ENCODE measurements around the gene RABGEF1.
A peak's percentile ranks its signal among the peaks of the same experiment; 100 is the strongest.
"Not testable (repeated sequence)": the region's sequence is repeated elsewhere in the genome, so short reads cannot be mapped to it uniquely, and the experiment has no call there.

Gene RABGEF1
- total RNA-seq: 2.9 to 11.4 (median 4.9) reads per million in 17 experiments

DNA sequence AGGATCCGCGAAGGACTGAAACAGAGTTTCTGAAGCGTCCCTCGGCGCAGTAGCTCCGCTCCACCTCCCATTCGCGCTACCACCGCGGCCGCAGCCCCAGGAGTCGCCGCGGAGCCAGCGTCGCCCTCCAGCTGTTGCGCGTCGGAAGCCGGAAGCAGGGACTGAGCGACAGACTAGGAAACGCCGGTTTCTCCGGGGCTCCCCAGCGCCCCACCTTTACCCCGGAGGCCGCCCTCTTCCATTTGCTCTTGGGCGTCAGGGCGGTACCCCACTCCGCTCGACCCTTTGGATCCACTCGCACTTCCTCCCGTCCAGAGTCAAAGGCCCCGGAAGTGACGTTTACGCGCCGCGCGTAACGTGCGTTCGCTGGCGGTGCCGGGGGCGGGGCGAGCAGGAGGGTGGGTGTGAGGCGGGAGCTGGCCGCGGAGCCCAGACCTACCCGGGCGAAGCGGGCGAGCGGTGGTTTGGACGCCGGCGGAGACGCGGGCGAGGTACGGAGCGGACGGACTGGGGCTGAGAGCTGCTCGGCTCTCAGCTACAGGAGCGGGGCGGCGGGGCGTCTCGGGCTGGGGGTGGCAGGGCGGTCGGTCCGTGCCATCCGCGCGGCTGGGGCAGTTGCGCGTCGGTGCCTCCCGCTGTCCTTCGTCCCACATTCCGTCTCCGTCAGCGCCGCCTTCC lies at the start of gene RABGEF1:
TSS of gene RABGEF1 (plus strand) at position 432 of the 678 bp plus-strand sequence. CDS start 31,167 bp downstream, outside the sequence.
- DNase-seq: peak; percentile 98 to 99 (median 99)

DNA sequence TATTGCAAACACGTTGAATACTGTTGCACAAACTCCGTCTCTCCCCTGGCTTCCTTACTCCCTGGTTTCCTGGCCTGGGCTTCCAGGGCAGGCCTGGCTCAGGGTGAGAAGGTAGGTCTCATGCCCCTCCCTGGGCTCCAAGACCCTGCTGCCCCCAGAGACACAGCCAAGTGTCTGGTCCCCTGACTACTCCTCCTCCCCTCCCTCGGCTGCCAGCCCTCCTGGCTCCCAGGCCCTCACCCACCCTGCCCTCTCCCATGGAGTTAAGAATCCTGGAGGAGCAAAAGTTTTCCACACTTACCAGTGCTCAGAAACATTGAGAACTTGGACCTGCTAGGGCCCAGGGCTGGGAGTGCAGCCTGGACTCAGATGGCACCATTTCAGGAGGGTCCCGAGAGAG lies 47.2 kb upstream of the RABGEF1 start:
- DNase-seq: no peak

DNA sequence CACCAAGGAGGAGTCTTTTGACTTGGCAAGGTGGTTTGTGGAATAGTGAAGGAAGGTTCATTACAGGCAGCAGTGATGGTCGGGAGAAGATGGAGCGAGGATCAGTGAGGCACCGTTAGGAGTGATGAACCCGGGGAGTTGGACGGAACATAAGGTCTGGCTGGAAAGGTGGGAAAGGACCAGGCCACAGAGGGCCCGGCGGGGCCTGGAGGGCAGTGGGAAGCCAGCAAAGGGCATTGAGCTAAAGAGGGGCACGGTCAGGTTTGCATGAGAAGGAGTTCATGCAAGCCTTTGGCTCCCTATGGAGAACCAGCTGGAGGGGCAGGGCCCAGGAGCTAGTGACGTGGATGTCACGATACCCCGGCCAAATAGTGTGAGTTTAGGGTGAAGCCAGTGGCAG lies 46.2 kb upstream of the RABGEF1 start:
- no peak for DNase-seq

DNA sequence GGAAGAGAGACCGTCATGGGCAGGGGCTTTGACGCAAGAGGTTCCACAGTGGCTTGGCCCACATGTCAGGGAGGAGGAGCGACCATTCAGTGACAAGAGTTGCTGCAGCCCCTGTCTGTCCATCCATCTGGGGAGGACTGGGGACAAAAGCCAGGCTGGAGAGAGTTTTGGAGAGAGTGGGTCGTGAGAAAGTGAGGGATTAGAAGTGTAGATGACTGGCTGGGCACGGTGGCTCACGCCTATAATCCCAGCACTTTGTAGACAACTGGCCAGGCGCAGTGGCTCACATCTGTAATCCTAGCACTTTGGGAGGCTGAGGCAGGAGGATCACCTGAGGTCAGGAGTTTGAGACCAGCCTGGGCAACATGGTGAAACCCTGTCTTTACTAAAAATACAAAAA lies 45.1 kb upstream of the RABGEF1 start:
- not testable (repeated sequence) for DNase-seq

DNA sequence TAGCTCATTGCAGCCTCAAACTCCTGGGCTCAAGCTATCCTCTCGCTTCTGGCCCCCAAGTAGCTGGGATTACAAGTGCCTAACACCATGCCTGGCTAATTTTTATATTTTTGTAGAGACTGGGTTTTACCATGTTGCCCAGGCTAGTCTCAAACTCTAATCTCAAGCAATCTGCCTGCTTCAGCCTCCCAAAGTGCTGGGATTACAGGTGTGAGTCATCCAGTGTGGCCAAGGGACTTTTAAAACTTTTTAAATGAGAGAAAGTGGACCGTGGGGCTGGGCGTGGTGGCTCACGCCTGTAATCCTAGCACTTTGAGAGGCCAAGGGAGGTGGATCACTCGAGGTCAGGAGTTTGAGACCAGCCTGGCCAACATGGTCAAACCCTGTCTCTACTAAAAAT lies 44.4 kb upstream of the RABGEF1 start:
- not testable (repeated sequence) for DNase-seq

DNA sequence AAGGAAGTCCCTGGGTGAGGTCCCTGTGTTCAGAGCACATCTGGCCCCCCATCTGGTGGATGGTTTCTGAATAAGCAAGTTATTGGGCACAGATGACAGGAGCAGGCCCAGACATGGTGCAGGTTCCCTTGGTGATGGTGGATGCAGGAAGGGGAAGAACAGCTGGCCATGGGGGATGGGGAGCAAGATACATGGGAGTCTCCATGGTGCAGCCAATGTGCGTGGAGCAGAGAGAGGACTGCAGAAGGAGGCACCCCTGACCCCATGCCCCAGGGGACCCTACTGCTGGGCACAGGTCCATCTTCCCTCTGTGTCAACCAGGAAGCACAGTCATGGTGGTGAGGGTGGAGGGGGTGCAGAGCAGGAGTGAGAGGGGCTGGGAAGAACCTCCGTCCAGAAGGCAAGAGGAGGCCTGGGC lies 43.8 kb upstream of the RABGEF1 start:
- DNase-seq: peak in 3 of 4 experiments; percentile 9 to 32 (median 12)

DNA sequence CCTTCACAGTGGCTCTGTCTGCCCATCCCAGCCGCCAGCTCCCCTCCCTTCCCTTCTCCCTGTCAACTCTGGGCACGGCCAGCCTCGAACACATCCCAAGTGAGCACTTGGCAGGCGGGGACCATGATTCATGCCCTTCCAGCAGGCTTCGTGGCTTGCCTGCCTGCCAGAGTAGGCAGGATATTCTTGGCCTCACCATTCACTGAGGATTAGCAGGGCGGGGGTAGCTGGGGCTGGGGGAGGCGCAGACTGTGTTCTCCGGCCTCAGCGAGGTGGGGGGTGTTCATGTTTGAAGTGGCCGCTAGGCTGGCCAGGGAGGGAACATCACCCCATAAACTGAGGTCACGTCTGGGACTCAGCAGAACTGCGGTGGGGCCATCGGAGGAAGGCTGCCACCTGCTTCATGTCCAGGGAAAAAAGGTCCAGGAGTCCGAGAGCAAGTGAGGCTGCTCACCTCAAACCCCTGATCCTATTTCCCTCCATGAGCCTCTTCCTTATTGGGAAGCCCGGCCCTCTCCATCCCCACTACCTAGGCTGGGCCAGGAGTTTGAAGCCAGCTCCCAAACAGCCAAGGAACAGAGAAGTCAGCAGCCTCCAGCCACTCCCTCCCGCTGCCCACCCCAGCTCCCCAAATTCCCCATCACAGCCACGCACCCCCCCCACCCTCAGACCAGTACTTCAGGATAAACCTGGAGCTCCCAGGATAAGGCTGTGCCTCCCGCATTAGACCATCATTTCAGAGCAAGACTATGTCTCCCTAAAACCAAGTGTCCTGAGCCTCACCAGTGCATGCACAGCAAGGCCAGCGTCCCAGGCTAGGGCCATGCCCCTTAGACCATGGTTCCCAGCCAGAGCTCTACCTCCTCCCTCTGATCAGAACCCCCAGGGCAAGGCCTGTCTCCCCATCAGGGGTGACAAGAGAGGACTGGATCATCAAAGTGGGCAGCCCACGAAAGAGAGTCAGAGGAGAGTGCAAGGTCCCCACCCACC lies 42.8 kb upstream of the RABGEF1 start:
- DNase-seq: no peak

DNA sequence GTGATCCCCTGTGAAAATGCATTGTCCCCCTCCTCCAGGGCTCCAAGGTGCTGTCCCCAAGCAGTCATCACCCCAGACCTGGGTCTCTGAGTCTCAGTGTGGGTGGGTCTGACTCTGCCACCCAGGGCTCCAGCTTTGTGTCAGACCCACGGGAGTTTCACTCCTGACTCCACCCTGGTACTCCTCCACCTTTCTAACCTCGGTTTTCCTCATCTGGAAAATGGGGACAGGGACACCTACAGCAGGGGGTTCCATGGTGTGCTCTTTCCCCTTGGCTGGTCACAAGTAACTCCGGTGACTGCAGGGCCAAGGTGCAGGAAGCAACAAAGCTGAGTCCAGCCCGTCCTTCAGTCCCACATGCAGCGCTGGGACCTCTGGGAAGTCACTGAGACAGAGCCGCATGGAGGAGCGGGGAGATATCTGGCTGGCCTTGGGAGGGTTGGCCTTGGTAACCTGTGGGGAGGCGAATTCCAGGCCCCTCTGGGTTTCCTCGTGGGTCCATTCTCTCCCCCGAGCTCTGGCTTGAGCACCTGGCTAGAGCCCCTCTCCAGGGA lies 41.8 kb upstream of the RABGEF1 start:
- no peak for DNase-seq

DNA sequence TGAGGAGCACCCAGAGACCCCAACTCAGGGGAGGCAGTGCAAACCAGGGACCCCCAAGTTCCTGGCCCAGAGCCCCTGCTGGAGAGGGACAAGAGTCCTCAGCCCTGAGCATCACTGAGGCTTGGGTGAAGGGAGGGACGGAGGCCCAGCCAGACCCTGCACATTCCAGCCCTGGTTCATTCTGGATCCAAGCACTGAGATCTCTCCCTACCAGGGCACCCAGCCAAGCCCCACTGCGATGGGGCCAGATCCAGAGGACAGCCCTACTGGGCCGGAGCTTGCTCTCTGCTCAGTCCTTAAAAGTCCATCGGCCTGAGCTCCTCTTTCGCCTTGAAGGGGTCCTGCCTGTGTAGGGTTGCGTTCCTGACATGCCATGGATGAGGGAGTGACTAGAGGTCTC lies 40.5 kb upstream of the RABGEF1 start:
- no peak for DNase-seq

DNA sequence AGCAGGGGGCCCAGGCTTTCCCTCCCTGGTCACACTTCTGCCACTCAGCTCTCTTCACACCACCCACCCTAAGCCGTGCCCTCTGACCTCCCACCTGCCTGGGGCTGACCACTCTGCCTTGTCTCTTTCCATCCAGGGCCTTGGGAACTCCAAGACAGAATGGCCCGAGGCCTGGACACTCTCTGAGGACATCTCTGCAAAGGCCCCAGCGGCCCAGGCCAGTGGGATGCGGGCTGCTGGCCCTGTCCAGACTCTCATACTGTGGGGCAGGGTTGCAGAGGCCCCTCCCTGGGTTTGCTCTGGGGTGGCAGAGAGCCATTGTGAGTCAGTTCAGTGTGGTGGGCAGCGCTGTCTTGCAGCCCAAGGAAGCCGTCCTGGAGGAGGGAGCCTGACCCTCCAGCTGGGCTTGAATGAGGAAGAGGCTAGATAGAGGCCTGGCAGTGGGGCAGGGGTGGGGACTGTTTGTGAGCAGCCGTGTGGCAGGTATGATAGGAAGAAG lies 39.9 kb upstream of the RABGEF1 start:
- no peak for DNase-seq

DNA sequence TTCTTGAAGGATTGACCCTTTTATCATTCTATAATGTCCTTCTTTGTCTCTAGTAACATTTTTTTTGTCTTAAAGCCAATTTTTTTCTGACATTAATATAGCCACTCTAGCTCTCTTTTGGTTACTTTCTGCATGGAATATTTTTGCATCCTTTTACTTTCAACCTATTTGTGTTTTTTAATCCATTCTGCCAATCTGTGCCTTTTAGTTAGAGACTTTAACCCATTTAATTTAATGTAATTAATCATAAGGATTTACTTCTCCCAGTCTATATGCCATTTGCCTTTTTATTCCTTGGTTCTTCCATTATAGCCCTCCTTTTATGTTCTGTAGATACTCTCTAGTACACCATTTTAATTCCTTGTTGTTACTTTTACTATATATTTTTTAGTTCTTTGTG lies 32.7 kb upstream of the RABGEF1 start:
- DNase-seq: no peak

DNA sequence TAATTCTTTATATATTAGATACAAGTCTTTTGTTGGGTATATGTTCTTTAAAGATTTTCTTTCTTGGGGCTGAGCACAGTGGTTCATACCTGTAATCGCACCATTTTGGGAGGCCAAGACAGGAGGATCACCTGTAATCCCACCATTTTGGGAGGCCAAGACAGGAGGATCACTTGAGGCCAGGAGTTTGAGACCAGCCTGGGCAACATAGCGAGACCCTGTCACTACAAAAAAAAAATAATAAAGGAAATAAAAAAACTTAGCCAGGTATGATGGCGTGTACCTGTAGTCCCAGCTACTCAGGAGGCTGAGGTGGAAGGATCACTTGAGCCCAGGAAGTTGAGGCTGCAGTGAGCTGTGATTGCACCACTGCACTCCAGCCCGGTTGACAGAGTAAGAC lies 29.8 kb upstream of the RABGEF1 start:
- not testable (repeated sequence) for DNase-seq

DNA sequence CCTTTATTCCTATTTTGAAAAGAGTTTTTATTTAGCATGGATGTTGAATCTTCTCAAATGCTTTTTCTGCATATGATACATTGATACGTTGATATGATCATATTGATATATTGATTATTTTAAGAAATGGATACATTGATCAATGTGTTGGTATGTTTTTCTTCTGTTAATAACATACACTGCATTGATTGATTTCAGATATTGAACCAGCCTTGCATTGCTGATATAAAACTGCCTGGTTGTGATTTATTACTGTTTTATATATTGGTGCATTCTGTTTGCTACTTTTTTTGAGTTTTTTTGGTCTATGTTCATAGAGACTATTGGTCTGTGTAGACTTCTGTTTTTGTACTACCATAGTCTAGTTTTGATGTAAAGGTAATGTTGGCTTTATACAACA lies 26.8 kb upstream of the RABGEF1 start:
- DNase-seq: no peak

DNA sequence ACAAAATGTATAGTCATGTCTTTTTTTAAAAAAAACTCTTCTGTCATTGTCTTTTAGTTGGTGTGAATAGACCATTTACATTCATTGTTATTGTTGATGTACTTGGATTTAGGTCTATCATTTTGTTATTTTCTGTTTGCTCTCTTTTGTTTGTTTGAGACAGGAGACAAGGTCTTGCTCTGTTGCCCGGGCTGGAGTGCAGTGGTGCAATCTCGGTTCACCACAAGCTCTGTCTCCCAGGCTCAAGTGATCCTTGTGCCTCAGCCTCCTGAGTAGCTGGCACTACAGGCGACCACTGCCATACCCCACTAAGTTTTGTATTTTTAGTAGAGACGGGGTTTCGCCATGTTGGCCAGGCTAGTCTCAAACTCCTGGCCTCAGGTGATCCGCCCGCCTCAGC lies 23.9 kb upstream of the RABGEF1 start:
- DNase-seq: not testable (repeated sequence)

DNA sequence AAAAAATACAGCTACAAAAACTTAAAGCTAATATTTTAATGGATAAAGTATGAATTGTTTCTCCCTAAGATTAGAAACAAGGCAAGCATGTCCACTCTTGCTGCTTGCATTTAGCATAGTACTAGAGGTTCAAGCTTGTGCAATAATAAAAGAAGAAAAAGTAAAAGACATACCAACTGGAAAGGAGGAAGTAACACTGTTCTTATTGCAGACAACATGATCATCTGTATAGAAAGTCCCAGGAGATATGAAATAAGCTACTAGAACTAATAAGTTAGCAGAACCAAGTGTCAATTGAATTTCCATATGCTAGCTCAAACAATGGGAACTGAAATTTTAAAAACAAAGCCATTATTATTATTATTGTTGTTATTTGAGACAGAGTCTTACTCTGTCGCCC lies 20.0 kb upstream of the RABGEF1 start:
- peak in 2 of 4 experiments; percentile 57 to 58 for DNase-seq

DNA sequence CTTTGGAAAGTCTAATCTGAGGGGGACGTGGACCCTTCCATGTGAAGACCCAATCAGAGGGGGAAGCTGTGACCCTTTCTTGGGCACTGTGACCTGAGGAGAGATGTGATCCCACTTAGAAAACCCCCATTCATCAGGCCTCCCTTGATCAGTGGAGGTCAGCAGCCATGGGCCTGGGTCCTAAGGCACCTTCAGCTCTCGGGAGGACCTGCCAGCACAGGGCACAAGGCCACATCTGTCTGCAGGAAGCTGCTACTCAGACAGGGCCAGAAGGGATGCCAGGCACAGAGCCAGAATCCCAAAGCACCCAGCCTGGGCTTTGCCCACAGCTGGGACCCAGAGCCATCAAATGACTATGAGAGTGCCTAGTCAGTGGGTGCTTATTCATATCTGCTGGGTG lies 14.7 kb upstream of the RABGEF1 start:
- DNase-seq: no peak

DNA sequence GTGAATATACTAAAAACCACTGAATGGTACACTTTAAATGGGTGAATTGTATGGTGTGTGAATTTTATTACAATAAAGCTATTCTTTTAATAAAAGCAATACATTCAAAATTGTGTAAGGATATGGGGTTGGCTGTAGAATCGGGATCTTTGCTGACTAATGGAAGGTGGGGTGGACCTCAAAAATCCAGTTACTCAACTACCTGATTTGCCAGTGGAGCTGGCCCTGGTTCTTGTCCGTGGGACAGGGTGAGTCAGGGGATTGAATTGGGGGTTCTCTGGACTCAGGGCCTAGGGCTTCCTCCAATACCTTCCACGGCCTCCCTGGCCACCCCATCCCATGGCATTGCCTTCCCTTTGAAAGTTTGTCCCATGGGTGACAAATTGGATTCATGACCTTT lies 13.5 kb upstream of the RABGEF1 start:
- DNase-seq: no peak

DNA sequence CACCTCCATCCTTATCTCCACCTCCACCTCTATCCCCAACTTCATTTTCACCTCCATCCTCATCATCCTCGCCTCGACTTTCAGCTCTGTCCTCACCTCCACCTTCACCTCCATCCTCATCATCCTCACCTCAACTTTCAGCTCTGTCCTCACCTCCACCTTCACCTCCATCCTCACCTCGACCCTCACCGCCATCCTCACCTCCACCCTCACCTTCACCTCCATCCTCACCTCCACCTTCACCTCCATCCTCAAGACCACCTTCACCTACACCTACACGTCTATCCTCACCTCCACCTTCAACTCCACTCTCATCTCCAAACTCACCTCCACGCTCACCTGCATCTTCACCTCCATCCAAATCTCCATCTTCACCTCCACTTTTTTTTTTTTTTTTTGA lies 12.0 kb upstream of the RABGEF1 start:
- no peak for DNase-seq

DNA sequence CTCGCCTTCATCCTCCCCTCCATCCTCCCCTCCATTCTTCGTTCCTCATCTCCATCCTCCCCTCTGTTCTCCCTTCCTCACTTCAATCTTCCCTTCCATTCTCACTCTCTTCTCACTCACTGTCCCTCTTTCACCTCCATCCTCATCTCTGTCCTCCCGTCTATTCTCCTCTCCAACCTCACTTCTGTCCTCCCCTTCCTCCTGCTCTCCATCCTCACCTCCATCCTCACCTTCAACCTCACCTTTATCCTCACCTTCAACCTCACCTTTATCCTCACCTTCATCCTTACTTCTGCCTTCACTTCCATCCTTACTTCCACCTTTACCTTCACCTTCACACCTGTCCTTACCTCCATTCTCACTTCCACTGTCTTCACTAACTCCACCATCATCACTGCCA lies 11.3 kb upstream of the RABGEF1 start:
- no peak for DNase-seq

DNA sequence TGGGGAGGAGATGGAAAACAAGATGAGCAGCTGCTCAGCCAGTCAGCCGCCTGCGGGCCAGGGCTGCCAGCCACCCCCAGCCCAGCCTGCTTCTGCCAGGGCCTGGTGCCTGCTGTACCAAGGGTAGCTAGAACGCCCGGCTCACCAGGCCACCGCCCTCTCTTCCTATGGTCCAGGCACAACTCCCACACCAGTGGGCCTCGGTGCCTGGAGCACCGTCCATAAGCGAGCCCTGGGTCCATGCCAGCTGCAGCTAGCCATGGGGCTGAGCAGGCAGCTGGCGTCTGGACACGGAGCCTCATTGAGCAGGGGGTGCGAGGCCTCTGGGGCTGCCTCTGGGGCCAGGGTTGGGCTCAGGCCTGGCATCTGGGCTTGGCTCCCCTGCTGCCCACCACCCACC lies 8.5 kb upstream of the RABGEF1 start:
- no peak for DNase-seq

DNA sequence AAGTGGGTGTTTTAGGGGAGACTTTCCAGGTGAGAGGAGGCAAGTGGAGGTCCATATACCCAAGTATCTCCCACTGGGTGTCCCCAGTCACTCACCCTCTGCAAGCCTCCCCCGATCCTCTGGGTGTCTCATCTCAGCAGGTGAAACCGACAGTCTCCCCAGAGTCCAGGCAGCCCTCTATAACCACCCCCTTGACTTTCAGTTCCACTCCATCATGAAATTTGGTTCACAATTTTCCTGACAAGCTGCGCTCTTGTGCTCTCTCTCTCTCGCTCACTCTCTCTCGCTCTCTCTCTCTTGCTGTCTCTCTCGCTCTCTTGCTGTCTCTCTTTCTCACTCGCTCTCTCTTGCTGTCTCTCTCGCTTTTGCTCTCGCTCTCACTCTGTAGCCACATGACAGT lies 8.1 kb upstream of the RABGEF1 start:
- no peak for DNase-seq

DNA sequence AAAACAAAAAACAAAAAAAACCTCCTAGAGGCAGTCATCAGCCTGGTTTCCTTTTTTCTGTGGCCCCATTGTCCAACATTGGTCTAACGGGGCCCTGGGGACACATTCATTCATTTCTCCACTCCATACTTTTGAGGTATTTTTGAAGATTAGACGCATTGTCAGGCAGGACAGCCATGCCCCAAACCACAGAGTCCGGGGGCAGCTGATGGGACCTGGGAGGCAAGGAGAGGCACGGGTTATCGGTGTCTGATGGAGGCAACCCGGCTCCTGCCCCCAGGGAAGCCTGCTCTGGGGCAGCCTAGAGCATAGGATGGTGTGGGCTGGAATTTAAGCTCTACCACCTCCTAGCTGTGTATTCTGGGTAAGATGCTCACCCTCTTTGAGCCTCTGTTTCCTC lies 6.5 kb upstream of the RABGEF1 start:
- DNase-seq: no peak

DNA sequence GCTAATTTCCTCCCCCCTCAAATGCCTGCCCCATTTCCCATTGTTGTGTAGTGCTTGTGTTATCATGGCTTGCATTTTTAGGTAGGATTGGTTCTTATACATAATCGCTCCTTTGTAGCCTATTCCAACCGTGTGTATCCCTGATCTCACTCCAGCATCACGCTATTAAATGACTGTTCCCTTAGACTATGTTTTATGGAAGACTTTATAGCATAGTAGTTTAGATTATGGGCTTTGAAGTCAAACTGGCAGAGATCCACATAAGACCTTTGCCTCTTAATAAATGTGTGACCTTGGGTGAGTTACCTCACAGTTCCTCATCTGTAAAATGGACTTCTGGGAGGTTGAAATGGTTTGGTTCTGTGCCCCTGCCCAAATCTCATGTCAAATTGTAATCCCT lies 5.4 kb upstream of the RABGEF1 start:
- DNase-seq: no peak
